ENCODE data around the gene CRYGS. TPM values are rescaled to one million over a fixed set of nuclear protein-coding genes. Genes with fewer than 3 reads are reported as not detected.

Gene CRYGS
- total RNA-seq, 1 experiment from 2014 or later: 4.3 TPM

- TF ChIP-seq YY1 (IDR thresholded peaks at IDR 0.05; ENCODE audit: extremely low read depth, insufficient replicate concordance, low read depth, low read length) (peak; percentile 53), POLR2A (IDR thresholded peaks at IDR 0.05; ENCODE audit: borderline replicate concordance, extremely low read depth, insufficient read depth, insufficient read length) (peak; percentile 91), CBX3 (IDR thresholded peaks at IDR 0.05; ENCODE audit: low read depth) (peak; percentile 82), SRF (IDR thresholded peaks at IDR 0.05; ENCODE audit: low read depth) (peak; percentile 26; the same call in 1 of the 2 replicates), EGR1 (IDR thresholded peaks at IDR 0.05; ENCODE audit: low read depth) (peak; percentile 44), SIN3A (IDR thresholded peaks at IDR 0.05; ENCODE audit: low read depth) (peak; percentile 91)
Measured at GRCh38 chr3:186567072-186567921, 23.1 kb upstream of the CRYGS start, which contains the start of gene TBCCD1 (continued).

- Histone ChIP-seq H3K79me2 (ENCODE audit: insufficient read depth, low read length) (peaks cover 74% of the 10 kb centered on the region), H3K4me2 (ENCODE audit: low read length) (peak overlapping the region; percentile 93), H3K27ac (ENCODE audit: low read depth, low read length) (peak overlapping the region; percentile 71), H3K9me3 (ENCODE audit: control insufficient read depth in 1 of 2, insufficient read depth in 1 of 2, low read depth in 1 of 2, low read length in 2 of 2) (no peaks in the 10 kb centered on the region), H2AFZ (ENCODE audit: low read depth, low read length, poor library complexity, severe bottlenecking) (peak overlapping the region; percentile 53), H4K20me1 (ENCODE audit: insufficient read depth) (no peaks in the 10 kb centered on the region), H3K36me3 (ENCODE audit: control insufficient read depth in 1 of 2, insufficient read depth in 2 of 2, low read length in 2 of 2) (peaks cover 3 to 14% of the 10 kb centered on the region in 2 experiments; a peak in 2 of 4 replicates), H3K9ac (ENCODE audit: low read length) (peak overlapping the region; percentile 90), H3K4me1 (ENCODE audit: control insufficient read depth in 1 of 2, insufficient read depth in 2 of 2, low read length in 2 of 2) (peaks cover 11 to 30% of the 10 kb centered on the region in 2 experiments), H3K9me2 (ENCODE audit: insufficient read depth) (no peaks in the 10 kb centered on the region), H3K27me3 (ENCODE audit: insufficient read depth, low read length) (no peaks in the 10 kb centered on the region), H3K4me3 (replicated peaks in 1 of 2; ENCODE audit: low read depth in 1 of 2, low read length in 2 of 2) (peak overlapping the region; percentile 91 to 95)
- DNase-seq (ENCODE audit: low read depth, low spot score) (no peak), ATAC-seq (no peak)
- TF ChIP-seq YY1 (IDR thresholded peaks at IDR 0.05; ENCODE audit: extremely low read depth, insufficient replicate concordance, low read depth, low read length): no peak
- TF ChIP-seq ZBTB33 (IDR thresholded peaks at IDR 0.05; ENCODE audit: extremely low read depth, insufficient replicate concordance, low read length): no peak
- TF ChIP-seq EZH2 (IDR thresholded peaks at IDR 0.05): no peak
- no peak for TF ChIP-seq TCF7L2 (IDR thresholded peaks at IDR 0.05; ENCODE audit: borderline replicate concordance, extremely low read depth, insufficient read depth, insufficient read length)
- TF ChIP-seq POLR2A (IDR thresholded peaks at IDR 0.05; ENCODE audit: borderline replicate concordance, extremely low read depth, insufficient read depth, insufficient read length): no peak
- TF ChIP-seq SP1 (IDR thresholded peaks at IDR 0.05; ENCODE audit: low read depth): no peak
- no peak for TF ChIP-seq JUND (IDR thresholded peaks at IDR 0.05)
- RAD21 ChIA-PET (ENCODE audit: low non-redundant PET in 1 of 2, low total read pairs in 2 of 2, uncharacterized antibody in 2 of 2, unreplicated experiment in 2 of 2): no interaction called here
- CTCF ChIA-PET: interaction anchor here (1.0 to 3.4 kb wide), 2 partner anchors 26 to 50 kb away, joined by 5 to 12 read pairs; no protein-coding TSS in a partner anchor
- intact Hi-C loops (cut with micrococcal nuclease): loop anchor here (5.0 kb wide), 1 partner anchor 241 kb away; the partner anchor contains the start of gene RFC4
- no TSS peak for BruUV-seq (replicated peaks)
- POLR2A ChIA-PET: interaction anchor here (1.3 kb wide), 1 partner anchor 24 kb away, joined by 3 read pairs; no protein-coding TSS in a partner anchor
Measured at GRCh38 chr3:186566772-186567071, 22.5 kb upstream of the CRYGS start.

Data from HCT116 (cell line).